SK-MEL-5 (cell line): ENCODE results near the gene SLC35D2. TPM values are rescaled to one million over a fixed set of nuclear protein-coding genes. Genes with fewer than 3 reads are reported as not detected.
"Not testable (repeated sequence)": the region's sequence is repeated elsewhere in the genome, so short reads cannot be mapped to it uniquely, and the experiment has no call there.

ENCODE experiments used
- DNase-seq: peaks from one replicate; pipeline ENCODE4 v3.0.0-alpha.2; 2016; ENCODE audit warnings: low read depth, low spot score
- in situ Hi-C: cut with HindIII; loops from 2 replicates; pipeline ENCODE4 v1.10.0; 2016; ENCODE audit warnings: low sequenced_read_pairs, high pct_unique_total_duplicates, low pct_unique_long_range_greater_than_20kb
- total RNA-seq: library from RNA; depleted of rRNA; stranded (reverse); fragments of >200 nt; shearing (Covaris generic); gene quantifications from 2 replicates; pipeline ENCODE4 v1.2.3, GENCODE V29; 2014

The SLC35D2 gene
- total RNA-seq, 1 experiment from 2014 or later = 54.5 TPM

DNA sequence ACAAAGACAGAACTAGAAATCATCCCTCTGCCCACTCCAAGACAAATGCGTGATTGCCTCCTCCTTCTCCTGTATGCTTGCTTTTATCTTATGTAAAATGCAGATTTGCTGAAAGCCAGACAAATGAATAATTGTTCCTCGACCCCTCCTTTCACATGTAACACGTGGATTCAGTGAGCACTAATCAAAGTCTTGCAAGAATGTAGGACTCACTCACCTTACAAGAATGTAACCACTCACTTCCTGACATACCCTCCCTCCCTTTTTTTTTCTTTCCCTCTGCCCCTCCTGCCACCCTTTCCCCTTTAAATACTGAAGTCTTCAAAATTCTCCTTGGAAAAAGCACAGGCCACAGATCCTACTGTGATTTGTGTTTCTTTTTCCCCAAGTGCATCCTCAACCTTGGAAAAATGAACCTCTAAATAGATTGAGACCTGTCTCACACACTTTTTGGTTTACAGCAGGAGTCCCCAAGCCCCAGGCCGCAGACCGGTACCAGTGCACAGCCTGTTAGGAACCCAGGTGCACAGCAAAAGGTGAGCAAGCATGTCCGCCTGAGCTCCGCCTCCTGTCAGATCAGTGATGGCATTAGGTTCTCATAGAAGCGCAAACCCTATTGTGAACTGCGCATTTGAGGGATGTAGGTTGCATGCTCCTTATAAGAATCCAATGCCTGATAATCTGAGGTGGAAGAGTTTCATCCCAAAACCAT lies 52.1 kb downstream of the SLC35D2 start:
- no peak for DNase-seq
- in situ Hi-C loops = no loop called here

GRCh38 chr9:96327694-96328352 lies 55.7 kb downstream of the SLC35D2 start:
- in situ Hi-C loops = no loop called here
- DNase-seq = peak; percentile 76

DNA sequence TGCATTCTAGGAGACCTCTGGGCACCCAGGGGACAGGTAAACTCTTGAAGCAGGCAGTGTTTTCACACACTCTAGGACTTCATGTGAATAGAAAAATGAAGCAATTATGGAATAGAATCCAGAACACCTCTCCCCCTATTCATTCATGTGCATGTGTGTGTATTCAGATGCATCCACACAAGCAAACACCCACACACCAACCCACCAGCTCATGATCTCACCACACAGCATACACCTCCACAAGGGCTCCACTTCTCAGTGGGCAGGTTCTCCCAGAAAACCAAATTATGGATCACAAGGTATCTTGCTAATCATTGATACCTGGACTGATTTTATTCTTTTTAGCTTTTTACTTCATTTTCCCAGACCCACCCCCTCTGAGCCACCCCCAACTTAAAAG lies 60.3 kb downstream of the SLC35D2 start:
- in situ Hi-C loops = no loop called here
- DNase-seq = no peak

GRCh38 chr9:96322736-96323135 lies 60.8 kb downstream of the SLC35D2 start:
- in situ Hi-C loops = not testable (repeated sequence)

DNA sequence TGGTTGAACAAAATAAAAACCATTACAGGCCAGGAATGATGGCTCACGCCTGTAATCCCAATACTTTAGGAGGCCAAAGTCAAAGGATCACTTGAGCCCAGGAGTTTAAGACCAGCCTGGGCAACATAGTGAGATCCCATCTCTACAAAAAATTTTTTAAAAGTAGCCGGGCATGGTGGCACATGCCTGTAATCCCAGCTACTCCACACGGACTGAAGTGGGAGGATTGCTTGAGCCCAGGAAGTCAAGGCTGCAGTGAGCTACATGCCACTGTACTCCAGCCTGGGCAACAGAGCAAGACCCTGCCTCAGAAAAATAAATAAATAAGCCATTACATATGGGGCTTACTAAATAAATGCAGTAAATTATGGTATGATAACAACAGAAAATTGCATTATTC lies 61.3 kb downstream of the SLC35D2 start:
- DNase-seq, in situ Hi-C loops: not testable (repeated sequence)

More at GRCh38 chr9:96322736-96323135, 60.8 kb downstream of the SLC35D2 start:
- not testable (repeated sequence) for DNase-seq

- no peak for DNase-seq
- in situ Hi-C loops = no loop called here
Measured at GRCh38 chr9:96321515-96321914, 62.0 kb downstream of the SLC35D2 start.

DNA sequence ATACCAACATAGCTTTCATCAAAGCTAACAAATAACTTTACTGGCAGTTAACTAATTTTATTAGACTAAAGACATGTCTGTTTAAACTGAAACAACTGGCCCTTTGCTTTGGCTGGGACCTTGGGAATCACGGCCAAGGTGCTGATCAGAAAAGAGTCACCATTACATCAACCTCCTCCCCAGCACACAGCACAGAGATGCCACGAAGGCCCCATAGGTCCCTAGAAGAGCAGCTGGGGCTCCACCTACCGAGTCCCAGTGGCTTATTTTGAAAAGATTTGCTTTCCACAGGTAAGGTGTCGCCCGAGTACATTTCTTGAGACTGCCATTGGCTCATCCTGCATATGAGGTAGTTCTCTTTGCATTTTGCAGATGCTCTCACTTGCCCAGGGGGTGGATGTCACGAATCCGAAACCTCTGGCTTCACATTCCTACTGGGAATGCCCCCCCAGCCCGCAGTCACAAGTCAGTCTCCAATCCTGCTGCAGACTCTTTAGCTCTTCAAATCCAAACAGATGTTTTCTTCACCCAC lies 62.7 kb downstream of the SLC35D2 start:
- DNase-seq = no peak
- in situ Hi-C loops = no loop called here

- in situ Hi-C loops = no loop called here
Measured at GRCh38 chr9:96318921-96319565, 64.5 kb downstream of the SLC35D2 start.

DNA sequence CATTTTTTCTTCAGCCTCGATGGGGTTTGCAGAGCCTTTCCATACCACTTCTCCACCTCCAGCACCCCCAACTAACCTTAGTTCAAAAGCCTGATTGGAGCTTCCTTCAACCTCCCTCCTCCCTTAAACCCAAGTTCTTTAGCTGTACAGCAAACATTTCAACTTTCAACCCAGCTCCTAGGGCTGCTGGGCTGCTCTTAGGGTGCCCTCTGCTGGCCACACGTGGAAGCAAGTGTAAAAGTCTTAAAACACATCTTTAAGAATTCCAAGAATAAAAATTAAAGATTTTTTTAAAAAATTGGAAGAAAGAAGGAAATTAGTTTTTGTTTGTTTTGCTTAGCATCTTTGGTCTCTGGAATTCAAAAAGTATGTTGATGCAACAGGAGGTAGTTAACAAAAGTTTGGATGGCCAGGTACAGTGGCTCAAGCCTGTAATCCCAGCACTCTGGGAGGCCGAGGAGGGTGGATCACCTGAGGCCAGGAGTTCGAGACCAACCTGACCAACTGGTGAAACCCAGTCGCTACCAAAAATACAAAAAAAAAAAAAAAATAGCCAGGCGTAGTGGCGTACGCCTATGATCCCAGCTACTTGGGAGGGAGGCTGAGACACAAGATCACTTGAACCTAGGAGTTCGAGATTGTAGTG lies 66.1 kb downstream of the SLC35D2 start:
- peak; percentile 67 for DNase-seq
- in situ Hi-C loops = no loop called here

More at GRCh38 chr9:96318921-96319565, 64.5 kb downstream of the SLC35D2 start:
- DNase-seq = peak; percentile 50

DNA sequence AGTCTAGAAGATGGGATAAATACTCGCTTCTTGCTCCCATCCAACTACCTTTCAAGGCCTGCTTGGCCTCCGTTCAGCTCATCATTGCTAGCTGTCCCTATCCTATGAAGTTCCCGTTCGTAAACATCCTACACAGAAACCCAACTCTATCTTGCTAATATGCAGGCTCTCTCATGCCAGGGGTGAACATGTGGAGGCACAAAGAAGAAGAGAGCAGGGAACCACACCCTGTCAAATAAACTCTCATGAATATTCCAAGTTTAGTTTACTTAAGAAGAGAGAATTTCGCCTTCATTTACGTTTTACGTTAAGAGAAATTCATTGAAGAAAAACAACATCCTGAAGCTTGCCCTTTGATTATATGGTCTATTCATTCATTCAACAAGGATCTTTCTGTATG lies 73.7 kb downstream of the SLC35D2 start:
- in situ Hi-C loops = no loop called here
- DNase-seq = no peak

DNA sequence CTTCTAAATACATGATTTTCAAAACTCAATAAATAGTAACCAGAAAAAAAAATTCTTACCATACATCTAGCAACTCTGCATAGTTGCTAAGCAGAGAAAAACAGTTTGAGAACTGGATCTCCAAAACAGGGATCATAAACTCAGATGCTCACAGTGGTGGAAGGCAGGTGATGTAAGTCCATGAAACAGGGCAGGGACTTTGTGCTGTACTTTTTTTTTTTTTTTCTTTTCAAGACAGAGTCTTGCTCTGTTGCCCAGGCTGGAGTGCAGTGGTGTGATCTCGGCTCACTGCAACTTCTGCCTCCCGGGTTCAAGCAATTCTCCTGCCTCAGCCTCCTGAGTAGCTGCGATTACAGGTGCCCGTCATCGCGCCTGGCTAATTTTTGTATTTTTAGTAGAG lies 76.6 kb downstream of the SLC35D2 start:
- DNase-seq, in situ Hi-C loops: not testable (repeated sequence)

- in situ Hi-C loops = no loop called here
- DNase-seq = no peak
Measured at GRCh38 chr9:96305171-96305570, 78.3 kb downstream of the SLC35D2 start.

DNA sequence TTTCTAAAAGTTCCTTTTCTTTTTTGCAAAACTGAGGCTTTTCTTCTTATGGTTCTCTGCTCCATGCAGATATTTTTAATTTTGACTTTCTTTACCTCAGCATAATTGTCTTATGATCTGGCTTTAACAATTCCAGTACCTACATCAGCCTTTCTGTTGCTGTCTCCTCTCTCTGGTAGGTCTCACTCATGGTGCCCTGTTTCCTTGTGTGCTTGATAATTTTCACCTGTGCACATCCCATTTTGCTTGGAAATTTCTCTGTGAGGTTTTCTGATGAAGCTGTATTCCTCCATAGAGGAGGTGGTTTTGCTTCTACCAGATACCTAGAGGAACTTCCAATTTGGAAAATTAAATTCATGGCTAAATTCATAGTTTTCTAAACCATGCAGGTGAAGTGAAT lies 79.3 kb downstream of the SLC35D2 start:
- DNase-seq = no peak
- in situ Hi-C loops = no loop called here

DNA sequence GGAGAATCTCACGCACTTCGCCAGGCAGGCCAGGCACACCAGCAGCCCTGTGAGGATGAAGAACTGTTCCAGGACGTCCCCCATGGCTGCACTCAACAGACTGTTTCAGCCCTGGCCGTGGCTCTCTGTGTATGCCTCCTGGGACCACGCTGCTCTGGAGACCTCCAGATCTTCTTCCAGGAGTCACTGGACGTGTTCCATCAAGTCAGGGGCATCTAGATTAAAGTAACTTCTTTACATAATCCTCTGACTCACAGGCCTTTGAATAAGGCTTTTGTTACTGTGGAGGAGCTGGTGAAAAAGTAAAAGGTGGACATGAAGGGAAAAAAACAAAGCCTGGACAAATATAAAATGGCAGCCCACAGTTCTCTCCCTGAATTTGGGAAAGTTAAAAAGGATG lies 81.5 kb downstream of the SLC35D2 start, which contains the start of gene HSD17B3:
HSD17B3 (minus strand) TSS at position 156 of the 400 bp plus-strand sequence; CDS start at position 84, 72 bp downstream.
- peak; percentile 42 for DNase-seq
- in situ Hi-C loops = no loop called here

DNA sequence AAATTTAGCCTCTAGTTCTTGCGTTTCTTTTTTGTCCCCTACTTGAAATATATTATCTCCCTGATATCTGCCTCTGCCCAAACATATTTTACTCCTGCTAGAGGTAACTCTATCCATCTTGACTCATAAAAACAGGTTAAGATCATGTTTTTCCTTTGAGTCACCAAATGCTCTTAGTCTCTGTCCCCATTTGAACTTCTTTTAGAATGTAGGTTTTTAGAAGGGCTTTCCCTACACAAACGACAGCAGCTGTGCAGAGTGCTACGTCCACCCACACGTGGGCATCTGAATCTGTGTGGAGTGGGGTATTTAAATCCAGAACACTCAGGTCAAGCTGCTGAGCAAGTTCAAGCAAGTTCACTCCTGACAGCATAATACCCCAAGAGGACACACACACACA lies 83.7 kb downstream of the SLC35D2 start:
- DNase-seq = no peak
- in situ Hi-C loops = no loop called here

- DNase-seq = peak; percentile 19
- in situ Hi-C loops = no loop called here
Measured at GRCh38 chr9:96294159-96294545, 89.4 kb downstream of the SLC35D2 start.

GRCh38 chr9:96293498-96294158 lies 89.9 kb downstream of the SLC35D2 start:
- peak; percentile 20 for DNase-seq
- in situ Hi-C loops = no loop called here
